HG03571 (cell line): Measurements from ENCODE around the gene ABHD17A.

ENCODE experiments used
- ATAC-seq: cut with Tn5 transposase; IDR thresholded peaks from one replicate; pipeline ENCODE4 v1.9.1; 2021; ENCODE audit not compliant: unreplicated experiment

Gene ABHD17A

GRCh38 chr19:1841209-1841924 is 43.9 kb downstream of the ABHD17A start:
- ATAC-seq, result no peak

- ATAC-seq, result no peak
Measured at GRCh38 chr19:1840541-1841115, 44.7 kb downstream of the ABHD17A start.

- ATAC-seq, result no peak
Measured at GRCh38 chr19:1839658-1840540, 45.4 kb downstream of the ABHD17A start.

- ATAC-seq, result no peak
Measured at GRCh38 chr19:1837625-1838105, 47.6 kb downstream of the ABHD17A start.

- no peak for ATAC-seq
Measured at GRCh38 chr19:1837222-1837565, 48.1 kb downstream of the ABHD17A start.

- no peak for ATAC-seq
Measured at GRCh38 chr19:1836458-1837221, 48.7 kb downstream of the ABHD17A start.

- no peak for ATAC-seq
Measured at GRCh38 chr19:1833540-1833939, 51.8 kb downstream of the ABHD17A start.

- ATAC-seq, result no peak
Measured at GRCh38 chr19:1832046-1832663, 53.1 kb downstream of the ABHD17A start.

- ATAC-seq, result no peak
Measured at GRCh38 chr19:1830978-1831377, 54.3 kb downstream of the ABHD17A start.

- no peak for ATAC-seq
Measured at GRCh38 chr19:1830568-1830967, 54.7 kb downstream of the ABHD17A start.

GRCh38 chr19:1829958-1830357 is 55.3 kb downstream of the ABHD17A start:
- ATAC-seq, result no peak

- no peak for ATAC-seq
Measured at GRCh38 chr19:1828279-1829238, 56.7 kb downstream of the ABHD17A start.

GRCh38 chr19:1827566-1828278 is 57.6 kb downstream of the ABHD17A start:
- no peak for ATAC-seq
